GM19438 (cell line): ENCODE data around the gene SLC28A1.
"Not testable (repeated sequence)": the region's sequence is repeated elsewhere in the genome, so short reads cannot be mapped to it uniquely, and the experiment has no call there.

Source experiments
- ATAC-seq: cut with Tn5 transposase; IDR thresholded peaks from one replicate; pipeline ENCODE4 v1.9.1; 2021; ENCODE audit warnings: low read depth; ENCODE audit not compliant: unreplicated experiment

Gene SLC28A1

DNA sequence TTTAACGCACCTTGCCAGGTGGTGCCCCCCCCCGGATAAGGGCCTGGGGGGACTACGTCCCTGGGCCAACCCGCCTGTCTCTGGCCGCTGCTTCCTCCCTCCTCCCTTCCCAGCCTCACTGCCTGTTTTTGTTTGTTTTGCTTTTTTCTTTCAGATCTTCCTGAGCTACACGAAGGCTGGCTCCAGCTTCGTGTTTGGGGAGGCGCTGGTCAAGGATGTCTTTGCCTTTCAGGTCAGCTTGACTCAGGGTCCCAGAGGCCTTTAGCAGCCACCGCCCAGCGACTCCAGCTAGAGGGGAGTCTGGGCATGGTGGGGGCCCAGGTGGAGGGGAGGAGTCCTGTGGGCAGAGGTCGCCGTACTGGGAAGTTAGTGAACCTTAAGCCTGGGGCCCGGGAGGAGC, 24.1 kb downstream of the SLC28A1 start:
- no peak for ATAC-seq

- no peak for ATAC-seq
Measured at GRCh38 chr15:84909029-84909428, 24.6 kb downstream of the SLC28A1 start.

- ATAC-seq = no peak
Measured at GRCh38 chr15:84909782-84910181, 25.3 kb downstream of the SLC28A1 start.

DNA sequence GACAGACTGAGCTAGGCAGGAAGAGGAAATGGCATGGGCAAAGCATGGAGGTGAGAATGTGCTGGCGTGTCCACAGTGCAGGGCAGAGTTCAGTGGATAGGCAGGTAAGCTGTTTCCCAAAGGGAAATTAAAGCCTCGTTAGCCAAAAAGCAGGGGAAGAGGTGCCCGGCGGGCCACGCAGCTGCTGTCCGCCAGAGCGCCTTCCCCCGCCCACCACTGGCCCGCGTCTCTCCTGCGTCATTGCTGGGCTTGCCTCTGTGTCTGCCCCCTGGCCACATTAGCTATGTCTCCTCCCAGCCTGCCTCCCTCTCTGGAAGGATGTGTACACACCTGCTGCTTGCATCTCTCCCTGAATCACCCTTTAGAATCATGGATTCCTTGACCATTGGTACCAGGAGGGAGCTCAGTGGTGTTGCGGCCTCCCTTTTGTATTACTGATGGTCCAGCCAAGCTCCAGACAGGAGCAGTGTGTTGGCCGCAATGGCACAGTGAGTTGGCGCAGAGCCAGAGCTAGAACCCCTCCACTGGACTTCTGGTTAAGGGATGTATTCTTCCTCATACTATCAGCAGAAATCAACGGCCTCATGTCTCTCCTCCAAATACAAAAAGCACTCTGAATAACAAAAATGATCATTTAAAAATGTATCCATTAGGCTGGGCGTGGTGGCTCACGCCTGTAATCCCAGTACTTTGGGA, 26.6 kb downstream of the SLC28A1 start:
- no peak for ATAC-seq

DNA sequence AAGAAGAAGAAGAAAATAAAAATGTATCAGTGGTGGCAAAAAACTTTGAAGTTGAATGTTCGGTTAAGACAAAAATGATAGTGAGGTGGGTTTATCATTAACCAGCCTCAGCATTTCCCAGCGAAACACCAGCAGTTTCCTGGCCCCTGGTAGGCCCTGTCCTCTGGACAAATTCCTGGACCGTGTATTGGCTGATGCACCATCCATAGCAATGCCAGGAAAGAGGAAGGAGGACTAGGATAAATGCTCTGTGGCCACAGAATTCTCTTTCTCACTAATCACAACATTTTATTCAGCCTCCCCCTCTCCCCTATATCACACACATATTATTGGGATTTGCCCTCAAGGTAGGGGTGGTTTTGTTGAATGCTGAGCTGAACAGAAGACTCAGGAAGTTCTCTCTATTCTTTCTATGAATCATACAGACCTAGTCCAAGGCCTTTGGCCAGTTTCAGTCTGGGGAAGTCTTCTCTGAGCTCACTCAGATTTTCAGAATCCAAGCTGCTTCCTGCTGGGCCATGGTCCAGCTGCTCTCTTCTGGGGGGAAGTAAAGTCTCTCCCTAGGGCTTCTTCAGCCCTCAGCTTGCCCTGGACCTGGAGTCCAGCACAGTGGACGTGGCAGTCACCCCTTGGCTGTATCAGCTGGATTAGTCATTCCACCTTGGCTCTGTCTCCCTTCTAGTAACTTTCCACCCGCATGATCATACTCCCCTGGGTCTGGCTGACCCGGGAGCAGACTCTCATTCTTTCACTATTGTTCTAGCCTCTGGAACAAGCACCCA, 27.6 kb downstream of the SLC28A1 start:
- ATAC-seq = no peak

GRCh38 chr15:84913360-84913723, 28.9 kb downstream of the SLC28A1 start:
- ATAC-seq = no peak

DNA sequence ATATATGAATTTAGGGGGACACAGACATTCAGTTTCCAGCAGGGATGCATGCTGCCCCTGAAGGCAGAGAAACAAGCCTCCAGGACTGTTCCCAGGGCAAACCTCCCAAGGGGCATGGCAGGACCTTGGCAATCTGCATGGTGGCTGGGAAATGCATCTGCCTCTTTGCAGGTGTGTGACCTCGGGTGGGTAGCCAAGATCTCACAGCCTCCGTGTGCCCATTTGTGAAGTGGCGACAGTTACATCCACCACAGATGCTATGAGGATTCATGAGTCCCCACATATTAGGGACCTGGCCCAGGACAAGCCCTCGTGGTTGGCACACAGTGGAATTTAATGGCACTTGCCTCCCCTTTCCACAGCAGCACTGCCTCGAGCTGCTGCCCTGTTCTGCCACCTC, 29.9 kb downstream of the SLC28A1 start:
- ATAC-seq = peak; percentile 7

DNA sequence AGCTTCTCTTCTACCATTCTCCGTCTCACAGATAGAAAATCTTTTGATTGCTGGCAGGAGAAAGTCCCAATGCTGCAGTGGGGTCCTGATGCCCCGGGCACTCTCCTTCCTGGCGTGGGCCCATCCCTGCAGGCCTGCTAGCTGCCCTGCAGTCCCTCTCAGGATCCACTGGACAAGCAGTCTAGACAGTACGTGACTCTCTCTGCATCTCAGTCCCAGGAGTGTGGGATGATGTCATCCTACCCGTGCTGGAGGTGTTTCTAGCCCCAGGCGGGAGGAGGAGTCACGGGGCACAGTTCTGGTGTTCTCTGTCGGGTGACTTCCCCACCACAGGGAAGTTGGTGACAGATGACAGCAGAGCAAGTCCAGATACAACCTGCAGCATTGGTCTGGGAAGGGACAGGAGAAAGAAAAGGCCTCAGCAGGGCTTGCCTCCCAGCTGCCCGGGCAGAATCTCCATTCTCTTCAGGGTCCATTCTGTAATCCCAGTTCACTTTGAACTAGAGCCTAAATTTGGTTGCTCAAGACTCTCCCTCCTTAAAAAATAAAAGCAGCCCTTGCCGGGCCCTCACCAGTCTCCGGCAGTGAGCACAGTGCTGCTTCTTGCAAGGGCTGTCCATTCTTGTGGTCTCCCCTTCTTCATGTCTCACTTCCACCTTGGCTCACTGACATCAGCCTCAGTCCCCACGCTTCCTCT, 30.6 kb downstream of the SLC28A1 start:
- ATAC-seq = peak; percentile 98

DNA sequence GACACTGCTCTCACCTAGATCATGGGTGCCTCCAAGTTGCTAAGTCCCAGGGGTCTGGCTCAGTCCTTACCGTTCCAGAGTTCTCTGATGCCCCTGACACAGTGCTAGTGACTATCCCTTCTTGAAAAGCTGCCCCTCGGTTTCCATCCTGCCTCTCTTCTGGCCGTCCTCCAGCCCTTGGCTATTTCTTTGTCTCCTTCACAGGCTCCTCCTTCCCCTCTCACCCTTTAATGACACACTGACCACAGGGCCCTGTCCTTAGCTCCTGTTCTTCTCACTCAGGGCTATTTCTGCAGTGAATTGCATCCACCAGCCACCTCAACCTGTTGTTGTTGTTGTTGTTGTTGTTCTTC, 31.1 kb downstream of the SLC28A1 start:
- no peak for ATAC-seq

- no peak for ATAC-seq
Measured at GRCh38 chr15:84917452-84917851, 33.0 kb downstream of the SLC28A1 start.

GRCh38 chr15:84919106-84919667, 34.7 kb downstream of the SLC28A1 start:
- no peak for ATAC-seq

- ATAC-seq = no peak
Measured at GRCh38 chr15:84921121-84921520, 36.7 kb downstream of the SLC28A1 start.

GRCh38 chr15:84922530-84922929, 38.1 kb downstream of the SLC28A1 start:
- ATAC-seq = no peak

DNA sequence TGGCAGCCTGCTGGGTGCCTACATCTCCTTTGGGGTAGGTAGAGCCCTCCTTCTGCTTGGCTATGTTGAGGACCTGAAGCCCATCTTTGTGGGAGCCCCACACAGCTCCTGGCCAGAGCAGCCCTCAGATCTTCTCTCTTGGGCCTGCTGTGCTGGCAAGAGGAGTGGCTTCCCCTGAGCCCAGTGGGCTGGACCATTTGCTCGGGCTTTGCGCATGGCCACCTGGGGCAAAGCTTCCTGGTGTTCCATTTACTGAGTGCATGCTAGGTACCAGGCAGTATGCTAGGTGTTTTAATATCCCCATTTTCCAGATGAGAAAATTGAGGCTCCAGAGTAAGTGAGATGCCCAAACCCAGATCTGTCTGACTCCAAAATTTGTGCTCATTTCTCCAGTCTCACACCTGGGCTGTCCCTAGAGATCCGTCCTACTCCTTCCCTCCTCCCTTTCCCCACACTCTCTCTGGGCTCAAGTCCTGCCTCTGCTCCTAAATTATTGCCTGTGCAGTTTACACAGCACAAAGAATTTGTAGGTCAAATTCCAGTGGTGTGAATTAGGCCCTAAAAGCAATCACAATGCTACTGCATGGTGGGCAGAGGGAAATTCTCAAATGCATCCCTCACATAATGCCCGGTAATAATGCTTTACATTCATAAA, 39.7 kb downstream of the SLC28A1 start:
- ATAC-seq = no peak

- ATAC-seq = not testable (repeated sequence)
Measured at GRCh38 chr15:84924821-84925569, 40.5 kb downstream of the SLC28A1 start.

DNA sequence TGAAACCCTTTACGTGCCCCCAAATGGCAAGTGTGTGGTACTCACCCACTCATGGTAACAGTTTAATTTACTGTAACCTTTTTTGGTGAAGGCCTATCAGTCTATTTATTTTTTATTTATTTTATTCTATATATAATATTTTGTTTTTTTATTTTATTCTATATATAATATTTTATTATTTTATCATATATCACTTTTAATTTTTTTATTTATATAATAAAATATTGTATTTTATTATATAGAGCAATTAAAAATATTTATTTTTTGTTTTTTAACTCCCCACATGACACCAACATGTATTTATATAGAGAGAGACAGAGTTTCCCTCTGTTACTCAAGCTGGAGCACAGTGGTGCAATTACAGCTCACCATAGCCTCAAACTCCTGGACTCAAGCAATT, 41.4 kb downstream of the SLC28A1 start:
- ATAC-seq = no peak

GRCh38 chr15:84926491-84927230, 42.2 kb downstream of the SLC28A1 start:
- ATAC-seq = no peak

DNA sequence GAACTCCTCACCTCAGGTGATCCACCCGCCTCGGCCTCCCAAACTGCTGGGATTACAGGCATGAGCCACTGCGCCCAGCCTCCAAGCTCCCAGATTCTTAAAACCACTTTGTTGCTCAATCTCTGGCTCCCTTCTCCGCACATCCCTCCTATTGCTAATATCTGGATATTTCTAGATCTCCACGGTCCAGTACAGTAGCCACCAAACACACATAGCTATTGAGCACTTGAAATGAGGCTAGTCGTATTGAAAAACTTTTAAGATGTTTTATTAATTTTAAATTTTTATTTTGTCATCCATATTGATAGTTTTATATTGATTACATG, 44.3 kb downstream of the SLC28A1 start:
- no peak for ATAC-seq

DNA sequence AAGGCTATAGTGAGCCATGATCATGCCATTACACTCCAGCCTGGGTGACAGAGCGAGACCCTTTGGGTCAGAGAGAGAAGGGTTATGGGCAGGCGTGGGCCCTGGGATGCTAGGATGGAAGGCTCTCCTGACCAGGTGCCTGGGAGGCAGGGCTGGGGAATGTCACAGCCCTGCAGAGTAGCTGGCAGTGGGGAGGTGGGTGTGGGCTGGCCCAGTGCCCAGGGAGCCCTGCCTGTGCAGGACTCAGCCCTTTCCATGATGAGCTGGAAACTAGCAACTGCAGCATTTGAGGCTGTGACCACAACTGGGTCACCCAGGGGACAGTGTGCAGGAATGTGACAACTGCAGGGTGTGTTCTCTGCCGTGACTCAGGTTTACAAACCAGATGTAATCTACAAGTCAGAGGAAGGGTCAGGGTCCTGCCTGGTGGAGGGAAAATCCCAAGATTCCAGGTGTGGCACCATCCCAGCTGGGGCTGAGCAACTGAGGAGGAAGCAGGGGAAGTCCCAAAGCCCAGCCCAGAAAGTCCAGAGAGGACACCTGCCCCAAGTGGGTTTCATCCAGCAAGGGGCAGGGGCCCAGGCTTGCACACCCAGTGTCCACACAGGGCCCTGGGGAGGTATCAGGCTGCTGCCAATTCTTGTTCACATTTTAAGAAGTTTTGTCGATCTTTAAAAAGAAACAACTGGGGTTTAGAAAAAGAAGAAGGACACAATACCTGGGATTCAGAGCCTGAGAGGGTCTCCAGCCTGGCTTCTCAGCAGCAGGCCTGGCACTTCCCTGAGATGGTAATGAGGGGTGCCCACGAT, 45.5 kb downstream of the SLC28A1 start:
- ATAC-seq = no peak
